ENCODE measurements around the gene SDC1. TPM values are rescaled to one million over a fixed set of nuclear protein-coding genes. Genes with fewer than 3 reads are reported as not detected.

SDC1 gene
- total and polyA plus RNA-seq, 2 of the 8 experiments (the other 6 are each of a cell fraction or from before 2014, with no cell fraction given): 45.3 to 73.3 TPM

- no peak overlapping the region for H2BK5ac ChIP-seq (ENCODE audit: low read depth, low read length)
- no peak overlapping the region for H2AK5ac ChIP-seq (ENCODE audit: low read depth, low read length)
- H2BK20ac ChIP-seq (ENCODE audit: low read length): no peak overlapping the region
- H4K20me1 ChIP-seq (replicated peaks in 1 of 2; ENCODE audit: control insufficient read depth in 1 of 2, insufficient read depth in 2 of 2, low read length in 2 of 2): no peaks in the 10 kb centered on the region
- H3K4me1 ChIP-seq (replicated peaks in 1 of 4; ENCODE audit: control insufficient read depth in 3 of 4, insufficient read depth in 4 of 4, low read length in 3 of 4): peaks cover 0 to 12% (median 3%) of the 10 kb centered on the region in 4 experiments; a peak in 3 of 7 replicates
- H3K4ac ChIP-seq (replicated peaks; ENCODE audit: insufficient read length, low read depth, low read length): no peak overlapping the region
- no peaks in the 10 kb centered on the region for H3K36me3 ChIP-seq (ENCODE audit: control insufficient read depth in 2 of 4, insufficient read depth in 4 of 4, low read length in 3 of 4)
- no peak overlapping the region for H2BK12ac ChIP-seq (ENCODE audit: low read depth, low read length)
- H3K18ac ChIP-seq (ENCODE audit: extremely low read depth, low read length): no peak overlapping the region
- H3K23ac ChIP-seq (ENCODE audit: insufficient read length): no peak overlapping the region
- H2BK15ac ChIP-seq (ENCODE audit: low read length): no peak overlapping the region
- DNase-seq (ENCODE audit: low read depth in 1 of 2, low spot score in 2 of 2): no peak
- no peak overlapping the region for H4K5ac ChIP-seq (ENCODE audit: insufficient read length, low read depth, low read length)
- H3K14ac ChIP-seq (ENCODE audit: insufficient read length): no peak overlapping the region
- no peak for TF ChIP-seq CREB1 (IDR thresholded peaks at IDR 0.05)
- no peak for TF ChIP-seq POLR2A (IDR thresholded peaks at IDR 0.05; ENCODE audit: control extremely low read depth in 1 of 2, low read depth in 2 of 2, low read length in 2 of 2)
- TF ChIP-seq POLR2AphosphoS5 (IDR thresholded peaks at IDR 0.05; ENCODE audit: low read depth, low read length): no peak
- TF ChIP-seq EGR1 (IDR thresholded peaks at IDR 0.05; ENCODE audit: borderline replicate concordance, low read depth, low read length): no peak
- no peak for TF ChIP-seq CTCF (IDR thresholded peaks at IDR 0.05; ENCODE audit: control extremely low read depth in 1 of 3, insufficient read depth in 1 of 3, low read depth in 1 of 3, low read length in 3 of 3)
- H3K4me2 ChIP-seq (ENCODE audit: insufficient read depth in 1 of 2, low read depth in 2 of 2, low read length in 2 of 2): no peak overlapping the region
- H3K56ac ChIP-seq (replicated peaks; ENCODE audit: insufficient read length, low read depth, low read length): no peak overlapping the region
- no peak for FAIRE-seq
- no peaks in the 10 kb centered on the region for H3K79me1 ChIP-seq (ENCODE audit: low read depth, low read length)
- POLR2A ChIA-PET (ENCODE audit: partially characterized antibody): interaction anchor here (1.4 kb wide), 1 partner anchor 51 kb away, joined by 3 read pairs; no protein-coding TSS in a partner anchor
- H3K23me2 ChIP-seq (ENCODE audit: low read depth, low read length): no peaks in the 10 kb centered on the region
- H3K27ac ChIP-seq (ENCODE audit: low read depth, low read length): no peak overlapping the region
- no peaks in the 10 kb centered on the region for H3K79me2 ChIP-seq (ENCODE audit: control insufficient read depth in 1 of 2, insufficient read depth in 2 of 2, low read length in 2 of 2)
- no peak overlapping the region for H2AFZ ChIP-seq (ENCODE audit: low read length)
- 89% methylated on average over 2 of the region's 2 CpGs; no CpG with 5 or more reads in 1 of the 2 experiments for WGBS, 2 experiments (ENCODE audit: extremely low coverage in 1 of 2, insufficient coverage in 1 of 2, insufficient read length in 1 of 2, insufficient replicate concordance in 2 of 2, low coverage in 1 of 2, low lambda C conversion rate in 2 of 2, missing lambda C conversion rate in 1 of 2)
- no peak overlapping the region for H3K9ac ChIP-seq (replicated peaks in 1 of 4; ENCODE audit: extremely low read depth in 1 of 4, low read depth in 3 of 4, low read length in 3 of 4)
- CTCF ChIA-PET (ENCODE audit: partially characterized antibody): interaction anchor here (1.0 to 2.2 kb wide), 5 partner anchors 9 to 65 kb away, joined by 3 to 10 read pairs (median 4); no protein-coding TSS in a partner anchor
- no peaks in the 10 kb centered on the region for H3K9me3 ChIP-seq (ENCODE audit: insufficient read depth in 2 of 2, low read depth in 1 of 2, low read length in 1 of 2)
- H2BK120ac ChIP-seq (replicated peaks; ENCODE audit: low read depth, low read length): no peak overlapping the region
- H4K8ac ChIP-seq (ENCODE audit: extremely low read depth, insufficient read depth, low read length): no peak overlapping the region
- H3K4me3 ChIP-seq (ENCODE audit: extremely low read depth in 1 of 4, insufficient read depth in 2 of 4, low read depth in 3 of 4, low read length in 4 of 4): no peak overlapping the region
- no peaks in the 10 kb centered on the region for H3K27me3 ChIP-seq (replicated peaks in 1 of 4; ENCODE audit: control insufficient read depth in 3 of 4, extremely low read depth in 1 of 4, insufficient read depth in 3 of 4, low read length in 3 of 4)
- H4K91ac ChIP-seq (replicated peaks; ENCODE audit: insufficient read length, low read length): no peak overlapping the region
These were observed 50.5 kb downstream of the SDC1 start for GRCh38 chr2:20174410-20174809.
